GM23338 (cell line): ENCODE measurements around the gene LRRIQ3. TPM values are rescaled to one million over a fixed set of nuclear protein-coding genes. Genes with fewer than 3 reads are reported as not detected.

Experiments
- ATAC-seq: fragments of 200-7000 bp; cut with Tn5 transposase; 3 replicates; pipeline ENCODE4 v1.9.1; 2020
- DNase-seq: peaks from one replicate; pipeline ENCODE4 v3.0.0-alpha.2; 2015; ENCODE audit warnings: low spot score
- H2AFZ ChIP-seq: fragments of 200-600 bp; sonication (generic); 2 replicates; pipeline ENCODE4 v1.8.0; 2016; ENCODE audit warnings: antibody characterized with exemption, mild to moderate bottlenecking, moderate library complexity
- H3F3A ChIP-seq: fragments of 200-600 bp; sonication (generic); replicated peaks from 2 replicates; pipeline ENCODE4 v1.8.0; 2017; ENCODE audit warnings: antibody characterized with exemption, mixed run types, low read depth
- H3K27ac ChIP-seq: fragments of 200-600 bp; sonication (generic); 2 replicates; pipeline ENCODE4 v1.6.1; 2016; ENCODE audit warnings: low read depth
- H3K27me3 ChIP-seq: fragments of 200-600 bp; sonication (generic); 2 replicates; pipeline ENCODE4 v1.8.0; 2016; ENCODE audit warnings: mild to moderate bottlenecking, mixed run types, moderate library complexity; ENCODE audit not compliant: insufficient read depth
- H3K36me3 ChIP-seq: fragments of 200-600 bp; sonication (generic); 2 replicates; pipeline ENCODE4 v1.8.0; 2016; ENCODE audit warnings: mild to moderate bottlenecking; ENCODE audit not compliant: insufficient read depth
- H3K4me1 ChIP-seq: fragments of 200-600 bp; sonication (generic); 2 replicates; pipeline ENCODE4 v1.8.0; 2016; ENCODE audit warnings: mild to moderate bottlenecking, moderate library complexity; ENCODE audit not compliant: insufficient read depth
- H3K4me2 ChIP-seq: fragments of 200-600 bp; sonication (generic); 2 replicates; pipeline ENCODE4 v1.7.1; 2017; ENCODE audit warnings: mixed run types
- H3K4me3 ChIP-seq: fragments of 200-600 bp; sonication (generic); 2 replicates; pipeline ENCODE4 v1.6.1; 2016; ENCODE audit warnings: mixed run types
- H3K79me2 ChIP-seq: fragments of 200-600 bp; sonication (generic); replicated peaks from 2 replicates; pipeline ENCODE4 v1.8.0; 2017; ENCODE audit warnings: mild to moderate bottlenecking; ENCODE audit not compliant: insufficient read depth
- H3K9me2 ChIP-seq: fragments of 200-600 bp; sonication (generic); 2 replicates; pipeline ENCODE4 v1.8.0; 2017; ENCODE audit not compliant: insufficient read depth
- H4K20me1 ChIP-seq: fragments of 200-600 bp; sonication (generic); replicated peaks from 2 replicates; pipeline ENCODE4 v1.8.0; 2017; ENCODE audit warnings: mild to moderate bottlenecking; ENCODE audit not compliant: insufficient read depth
- H3K27ac Mint-ChIP-seq: 2 replicates; pipeline ENCODE4 v1.8.0; 2020; ENCODE audit warnings: inconsistent platforms, mild to moderate bottlenecking, moderate library complexity, mixed read lengths
- H3K27me3 Mint-ChIP-seq: 3 replicates; pipeline ENCODE4 v1.8.0; 2022; ENCODE audit warnings: low read depth, mild to moderate bottlenecking, moderate library complexity, mixed read lengths, inconsistent platforms; ENCODE audit not compliant: insufficient read depth, poor library complexity
- H3K36me3 Mint-ChIP-seq: 3 replicates; pipeline ENCODE4 v1.8.0; 2021; ENCODE audit warnings: low read depth, mild to moderate bottlenecking, inconsistent platforms, moderate library complexity, mixed read lengths
- H3K4me1 Mint-ChIP-seq: 3 replicates; pipeline ENCODE4 v1.8.0; 2020; ENCODE audit warnings: mild to moderate bottlenecking, inconsistent platforms, mixed read lengths
- H3K4me3 Mint-ChIP-seq: 3 replicates; pipeline ENCODE4 v1.8.0; 2021; ENCODE audit warnings: moderate library complexity, mild to moderate bottlenecking, inconsistent platforms, mixed read lengths
- H3K9me3 Mint-ChIP-seq: 3 replicates; pipeline ENCODE4 v1.8.0; 2020; ENCODE audit warnings: moderate library complexity, mild to moderate bottlenecking, inconsistent platforms, mixed read lengths
- CREB1 ChIP-seq: fragments of 250-450 bp; sonication (Bioruptor Pico); IDR thresholded peaks from 2 replicates; pipeline ENCODE4 v1.5.0; 2020; ENCODE audit warnings: low read depth, mild to moderate bottlenecking, moderate library complexity
- EZH2 ChIP-seq: fragments of 200-600 bp; sonication (generic); IDR thresholded peaks from one replicate; pipeline ENCODE4 v1.8.0; 2017; ENCODE audit warnings: antibody characterized with exemption, mild to moderate bottlenecking, low read depth; ENCODE audit not compliant: unreplicated experiment
- EZH2phosphoT487 ChIP-seq: fragments of 200-600 bp; sonication (generic); IDR thresholded peaks from one replicate; pipeline ENCODE4 v1.8.1; 2018; ENCODE audit warnings: antibody characterized with exemption; ENCODE audit not compliant: unreplicated experiment
- JUNB ChIP-seq: IDR thresholded peaks from one replicate; pipeline ENCODE4 v1.6.1; 2016; ENCODE audit warnings: antibody characterized with exemption; ENCODE audit not compliant: unreplicated experiment
- NANOG ChIP-seq: IDR thresholded peaks from 2 replicates; pipeline ENCODE4 v1.6.1; 2016; ENCODE audit warnings: antibody characterized with exemption, borderline replicate concordance
- POLR2AphosphoS5 ChIP-seq: IDR thresholded peaks from 2 replicates; pipeline ENCODE4 v1.6.1; 2016; ENCODE audit warnings: antibody characterized with exemption, low read depth
- STAT1 ChIP-seq: IDR thresholded peaks from one replicate; pipeline ENCODE4 v1.6.1; 2016; ENCODE audit warnings: antibody characterized with exemption; ENCODE audit not compliant: unreplicated experiment
- ZNF114 ChIP-seq: fragments of 250-450 bp; sonication (Bioruptor Pico); IDR thresholded peaks from 2 replicates; pipeline ENCODE4 v1.5.0; 2020; ENCODE audit warnings: mild to moderate bottlenecking, moderate library complexity
- ZNF331 ChIP-seq: fragments of 250-450 bp; sonication (Bioruptor Pico); IDR thresholded peaks from 2 replicates; pipeline ENCODE4 v1.5.0; 2020; ENCODE audit warnings: low read depth, mild to moderate bottlenecking, moderate library complexity
- polyA plus RNA-seq: library from polyadenylated mRNA; unstranded; fragments of >200 nt; fragmentation: Nextera tagmentation; extraction: Ambion mirVana; gene quantifications from 2 replicates; pipeline ENCODE4 v1.2.1, GENCODE V29; 2016
- total RNA-seq: library from RNA; depleted of rRNA; stranded (reverse); fragments of >200 nt; shearing (Covaris generic); gene quantifications from 2 replicates; pipeline ENCODE4 v1.2.3, GENCODE V29; 2014
- TF ChIP-seq, protein P1 (sequence below): IDR thresholded peaks from one replicate; pipeline ENCODE4 v1.6.1; 2018; ENCODE audit warnings: antibody characterized with exemption; ENCODE audit not compliant: unreplicated experiment
- TF ChIP-seq, protein P2 (sequence below): IDR thresholded peaks from 2 replicates; pipeline ENCODE4 v1.6.1; 2016; ENCODE audit warnings: antibody characterized with exemption
- TF ChIP-seq, protein P3 (sequence below), 2 experiments: fragments of 200-600 bp in 1 of 2; sonication (generic) in 1 of 2; conservative IDR thresholded peaks; 2 replicates each; pipeline versions ENCODE4 v1.5.1 to v1.6.1; 2016 to 2017; ENCODE audit warnings: antibody characterized with exemption in 2 of 2, low read depth in 2 of 2, mild to moderate bottlenecking in 2 of 2, moderate library complexity in 1 of 2
- TF ChIP-seq, protein P4 (sequence below): fragments of 250-450 bp; sonication (Bioruptor Pico); IDR thresholded peaks from 2 replicates; pipeline ENCODE4 v1.5.0; 2020; ENCODE audit warnings: mild to moderate bottlenecking, moderate library complexity

Gene LRRIQ3
- total and polyA plus RNA-seq, 2 experiments from 2014 or later = 0.21 to 0.36 TPM

DNA sequence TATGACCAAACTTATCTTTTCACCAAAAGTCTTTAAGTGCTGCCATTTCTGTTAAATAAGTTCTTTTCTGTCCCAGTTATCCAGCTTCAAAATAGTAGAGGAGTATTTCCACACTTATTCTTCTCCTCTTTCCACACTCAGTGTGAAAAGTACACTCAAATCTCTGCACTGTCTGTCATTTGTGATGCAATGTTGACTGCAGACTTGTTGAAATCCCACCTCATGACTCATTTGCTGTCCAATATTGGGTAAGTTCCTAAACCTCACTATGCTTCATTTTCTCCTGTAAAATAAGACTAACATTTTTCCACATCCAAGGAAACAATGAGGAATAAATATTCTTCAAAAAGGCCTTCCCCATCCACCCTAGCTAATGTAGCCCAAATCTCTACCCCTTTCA lies 17.5 kb downstream of the LRRIQ3 start:
- H3K27ac Mint-ChIP-seq = no peak overlapping the region
- ATAC-seq = no peak

More for the DNA sequence above, 17.5 kb downstream of the LRRIQ3 start:
- no peak overlapping the region for H3K4me3 Mint-ChIP-seq
- Histone ChIP-seq H3K4me3 (no peak overlapping the region), H2AFZ (no peak overlapping the region), H3K79me2 (no peaks in the 10 kb centered on the region), H3K9me2 (no peaks in the 10 kb centered on the region), H3K27me3 (no peaks in the 10 kb centered on the region), H3K36me3 (no peaks in the 10 kb centered on the region), H3F3A (no peaks in the 10 kb centered on the region), H3K4me2 (no peak overlapping the region), H3K4me1 (no peaks in the 10 kb centered on the region), H3K27ac (no peak overlapping the region), H4K20me1 (no peaks in the 10 kb centered on the region)
- H3K4me1 Mint-ChIP-seq = no peaks in the 10 kb centered on the region
- no peaks in the 10 kb centered on the region for H3K9me3 Mint-ChIP-seq
- no peaks in the 10 kb centered on the region for H3K27me3 Mint-ChIP-seq
- TF ChIP-seq STAT1 (no peak), ZNF114 (CRISPR knock-in tag) (no peak), EZH2phosphoT487 (no peak), JUNB (no peak), NANOG (no peak), EZH2 (no peak), ZNF331 (CRISPR knock-in tag) (no peak), CREB1 (no peak), POLR2AphosphoS5 (no peak)
- TF ChIP-seq, protein P1, sequence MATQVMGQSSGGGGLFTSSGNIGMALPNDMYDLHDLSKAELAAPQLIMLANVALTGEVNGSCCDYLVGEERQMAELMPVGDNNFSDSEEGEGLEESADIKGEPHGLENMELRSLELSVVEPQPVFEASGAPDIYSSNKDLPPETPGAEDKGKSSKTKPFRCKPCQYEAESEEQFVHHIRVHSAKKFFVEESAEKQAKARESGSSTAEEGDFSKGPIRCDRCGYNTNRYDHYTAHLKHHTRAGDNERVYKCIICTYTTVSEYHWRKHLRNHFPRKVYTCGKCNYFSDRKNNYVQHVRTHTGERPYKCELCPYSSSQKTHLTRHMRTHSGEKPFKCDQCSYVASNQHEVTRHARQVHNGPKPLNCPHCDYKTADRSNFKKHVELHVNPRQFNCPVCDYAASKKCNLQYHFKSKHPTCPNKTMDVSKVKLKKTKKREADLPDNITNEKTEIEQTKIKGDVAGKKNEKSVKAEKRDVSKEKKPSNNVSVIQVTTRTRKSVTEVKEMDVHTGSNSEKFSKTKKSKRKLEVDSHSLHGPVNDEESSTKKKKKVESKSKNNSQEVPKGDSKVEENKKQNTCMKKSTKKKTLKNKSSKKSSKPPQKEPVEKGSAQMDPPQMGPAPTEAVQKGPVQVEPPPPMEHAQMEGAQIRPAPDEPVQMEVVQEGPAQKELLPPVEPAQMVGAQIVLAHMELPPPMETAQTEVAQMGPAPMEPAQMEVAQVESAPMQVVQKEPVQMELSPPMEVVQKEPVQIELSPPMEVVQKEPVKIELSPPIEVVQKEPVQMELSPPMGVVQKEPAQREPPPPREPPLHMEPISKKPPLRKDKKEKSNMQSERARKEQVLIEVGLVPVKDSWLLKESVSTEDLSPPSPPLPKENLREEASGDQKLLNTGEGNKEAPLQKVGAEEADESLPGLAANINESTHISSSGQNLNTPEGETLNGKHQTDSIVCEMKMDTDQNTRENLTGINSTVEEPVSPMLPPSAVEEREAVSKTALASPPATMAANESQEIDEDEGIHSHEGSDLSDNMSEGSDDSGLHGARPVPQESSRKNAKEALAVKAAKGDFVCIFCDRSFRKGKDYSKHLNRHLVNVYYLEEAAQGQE = no peak
- TF ChIP-seq, protein P2, sequence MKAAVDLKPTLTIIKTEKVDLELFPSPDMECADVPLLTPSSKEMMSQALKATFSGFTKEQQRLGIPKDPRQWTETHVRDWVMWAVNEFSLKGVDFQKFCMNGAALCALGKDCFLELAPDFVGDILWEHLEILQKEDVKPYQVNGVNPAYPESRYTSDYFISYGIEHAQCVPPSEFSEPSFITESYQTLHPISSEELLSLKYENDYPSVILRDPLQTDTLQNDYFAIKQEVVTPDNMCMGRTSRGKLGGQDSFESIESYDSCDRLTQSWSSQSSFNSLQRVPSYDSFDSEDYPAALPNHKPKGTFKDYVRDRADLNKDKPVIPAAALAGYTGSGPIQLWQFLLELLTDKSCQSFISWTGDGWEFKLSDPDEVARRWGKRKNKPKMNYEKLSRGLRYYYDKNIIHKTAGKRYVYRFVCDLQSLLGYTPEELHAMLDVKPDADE = no peak
- TF ChIP-seq, protein P3, sequence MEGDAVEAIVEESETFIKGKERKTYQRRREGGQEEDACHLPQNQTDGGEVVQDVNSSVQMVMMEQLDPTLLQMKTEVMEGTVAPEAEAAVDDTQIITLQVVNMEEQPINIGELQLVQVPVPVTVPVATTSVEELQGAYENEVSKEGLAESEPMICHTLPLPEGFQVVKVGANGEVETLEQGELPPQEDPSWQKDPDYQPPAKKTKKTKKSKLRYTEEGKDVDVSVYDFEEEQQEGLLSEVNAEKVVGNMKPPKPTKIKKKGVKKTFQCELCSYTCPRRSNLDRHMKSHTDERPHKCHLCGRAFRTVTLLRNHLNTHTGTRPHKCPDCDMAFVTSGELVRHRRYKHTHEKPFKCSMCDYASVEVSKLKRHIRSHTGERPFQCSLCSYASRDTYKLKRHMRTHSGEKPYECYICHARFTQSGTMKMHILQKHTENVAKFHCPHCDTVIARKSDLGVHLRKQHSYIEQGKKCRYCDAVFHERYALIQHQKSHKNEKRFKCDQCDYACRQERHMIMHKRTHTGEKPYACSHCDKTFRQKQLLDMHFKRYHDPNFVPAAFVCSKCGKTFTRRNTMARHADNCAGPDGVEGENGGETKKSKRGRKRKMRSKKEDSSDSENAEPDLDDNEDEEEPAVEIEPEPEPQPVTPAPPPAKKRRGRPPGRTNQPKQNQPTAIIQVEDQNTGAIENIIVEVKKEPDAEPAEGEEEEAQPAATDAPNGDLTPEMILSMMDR (conservative IDR thresholded peaks at IDR 0.05; ENCODE audit: low read depth in 2 of 2) = no peak
- TF ChIP-seq, protein P4, sequence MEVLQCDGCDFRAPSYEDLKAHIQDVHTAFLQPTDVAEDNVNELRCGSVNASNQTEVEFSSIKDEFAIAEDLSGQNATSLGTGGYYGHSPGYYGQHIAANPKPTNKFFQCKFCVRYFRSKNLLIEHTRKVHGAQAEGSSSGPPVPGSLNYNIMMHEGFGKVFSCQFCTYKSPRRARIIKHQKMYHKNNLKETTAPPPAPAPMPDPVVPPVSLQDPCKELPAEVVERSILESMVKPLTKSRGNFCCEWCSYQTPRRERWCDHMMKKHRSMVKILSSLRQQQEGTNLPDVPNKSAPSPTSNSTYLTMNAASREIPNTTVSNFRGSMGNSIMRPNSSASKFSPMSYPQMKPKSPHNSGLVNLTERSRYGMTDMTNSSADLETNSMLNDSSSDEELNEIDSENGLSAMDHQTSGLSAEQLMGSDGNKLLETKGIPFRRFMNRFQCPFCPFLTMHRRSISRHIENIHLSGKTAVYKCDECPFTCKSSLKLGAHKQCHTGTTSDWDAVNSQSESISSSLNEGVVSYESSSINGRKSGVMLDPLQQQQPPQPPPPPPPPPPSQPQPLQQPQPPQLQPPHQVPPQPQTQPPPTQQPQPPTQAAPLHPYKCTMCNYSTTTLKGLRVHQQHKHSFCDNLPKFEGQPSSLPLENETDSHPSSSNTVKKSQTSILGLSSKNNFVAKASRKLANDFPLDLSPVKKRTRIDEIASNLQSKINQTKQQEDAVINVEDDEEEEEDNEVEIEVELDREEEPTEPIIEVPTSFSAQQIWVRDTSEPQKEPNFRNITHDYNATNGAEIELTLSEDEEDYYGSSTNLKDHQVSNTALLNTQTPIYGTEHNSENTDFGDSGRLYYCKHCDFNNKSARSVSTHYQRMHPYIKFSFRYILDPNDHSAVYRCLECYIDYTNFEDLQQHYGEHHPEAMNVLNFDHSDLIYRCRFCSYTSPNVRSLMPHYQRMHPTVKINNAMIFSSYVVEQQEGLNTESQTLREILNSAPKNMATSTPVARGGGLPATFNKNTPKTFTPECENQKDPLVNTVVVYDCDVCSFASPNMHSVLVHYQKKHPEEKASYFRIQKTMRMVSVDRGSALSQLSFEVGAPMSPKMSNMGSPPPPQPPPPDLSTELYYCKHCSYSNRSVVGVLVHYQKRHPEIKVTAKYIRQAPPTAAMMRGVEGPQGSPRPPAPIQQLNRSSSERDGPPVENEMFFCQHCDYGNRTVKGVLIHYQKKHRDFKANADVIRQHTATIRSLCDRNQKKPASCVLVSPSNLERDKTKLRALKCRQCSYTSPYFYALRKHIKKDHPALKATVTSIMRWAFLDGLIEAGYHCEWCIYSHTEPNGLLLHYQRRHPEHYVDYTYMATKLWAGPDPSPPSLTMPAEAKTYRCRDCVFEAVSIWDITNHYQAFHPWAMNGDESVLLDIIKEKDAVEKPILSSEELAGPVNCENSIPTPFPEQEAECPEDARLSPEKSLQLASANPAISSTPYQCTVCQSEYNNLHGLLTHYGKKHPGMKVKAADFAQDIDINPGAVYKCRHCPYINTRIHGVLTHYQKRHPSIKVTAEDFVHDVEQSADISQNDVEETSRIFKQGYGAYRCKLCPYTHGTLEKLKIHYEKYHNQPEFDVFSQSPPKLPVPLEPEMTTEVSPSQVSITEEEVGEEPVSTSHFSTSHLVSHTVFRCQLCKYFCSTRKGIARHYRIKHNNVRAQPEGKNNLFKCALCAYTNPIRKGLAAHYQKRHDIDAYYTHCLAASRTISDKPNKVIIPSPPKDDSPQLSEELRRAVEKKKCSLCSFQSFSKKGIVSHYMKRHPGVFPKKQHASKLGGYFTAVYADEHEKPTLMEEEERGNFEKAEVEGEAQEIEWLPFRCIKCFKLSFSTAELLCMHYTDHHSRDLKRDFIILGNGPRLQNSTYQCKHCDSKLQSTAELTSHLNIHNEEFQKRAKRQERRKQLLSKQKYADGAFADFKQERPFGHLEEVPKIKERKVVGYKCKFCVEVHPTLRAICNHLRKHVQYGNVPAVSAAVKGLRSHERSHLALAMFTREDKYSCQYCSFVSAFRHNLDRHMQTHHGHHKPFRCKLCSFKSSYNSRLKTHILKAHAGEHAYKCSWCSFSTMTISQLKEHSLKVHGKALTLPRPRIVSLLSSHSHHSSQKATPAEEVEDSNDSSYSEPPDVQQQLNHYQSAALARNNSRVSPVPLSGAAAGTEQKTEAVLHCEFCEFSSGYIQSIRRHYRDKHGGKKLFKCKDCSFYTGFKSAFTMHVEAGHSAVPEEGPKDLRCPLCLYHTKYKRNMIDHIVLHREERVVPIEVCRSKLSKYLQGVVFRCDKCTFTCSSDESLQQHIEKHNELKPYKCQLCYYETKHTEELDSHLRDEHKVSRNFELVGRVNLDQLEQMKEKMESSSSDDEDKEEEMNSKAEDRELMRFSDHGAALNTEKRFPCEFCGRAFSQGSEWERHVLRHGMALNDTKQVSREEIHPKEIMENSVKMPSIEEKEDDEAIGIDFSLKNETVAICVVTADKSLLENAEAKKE = no peak
- DNase-seq = no peak
- no peaks in the 10 kb centered on the region for H3K36me3 Mint-ChIP-seq
